C4-2B (cell line): ENCODE results near the gene KRT222.

Source experiments
- CTCF ChIP-seq: fragments of 450-650 bp; conservative IDR thresholded peaks from 2 replicates; pipeline ENCODE4 v1.5.1; 2017; ENCODE audit warnings: mild to moderate bottlenecking
- ZFX ChIP-seq: fragments of 450-650 bp; IDR thresholded peaks from 2 replicates; pipeline ENCODE4 v1.6.1; 2017

GRCh38 chr17:40696651-40697072 is 31.7 kb upstream of the KRT222 start:
- TF ChIP-seq CTCF (no peak), ZFX (no peak)
